IPS-18c (cell line): ENCODE measurements around the gene SH3BP4.

Experiments
- H3K4me3 ChIP-seq: 2 replicates; pipeline ENCODE4 v1.7.0; 2013; ENCODE audit warnings: low read depth, mild to moderate bottlenecking, low read length, moderate library complexity; ENCODE audit not compliant: insufficient read depth
- H3K9me3 ChIP-seq: one replicate; pipeline ENCODE4 v1.6.1; 2013; ENCODE audit warnings: mild to moderate bottlenecking, low read length, moderate library complexity; ENCODE audit not compliant: control insufficient read depth, insufficient read depth

Gene SH3BP4

GRCh38 chr2:235001237-235002133, 49.7 kb downstream of the SH3BP4 start:
- H3K4me3 ChIP-seq, result no peak overlapping the region

GRCh38 chr2:235002198-235003095, 50.6 kb downstream of the SH3BP4 start:
- Histone ChIP-seq H3K9me3 (no peaks in the 10 kb centered on the region), H3K4me3 (no peak overlapping the region)

More at GRCh38 chr2:235001237-235002133, 49.7 kb downstream of the SH3BP4 start:
- no peaks in the 10 kb centered on the region for H3K9me3 ChIP-seq

- no peaks in the 10 kb centered on the region for H3K9me3 ChIP-seq
Observed at GRCh38 chr2:235003096-235003775, 51.4 kb downstream of the SH3BP4 start.

GRCh38 chr2:235004329-235004903, 52.6 kb downstream of the SH3BP4 start:
- Histone ChIP-seq H3K4me3 (no peak overlapping the region), H3K9me3 (no peaks in the 10 kb centered on the region)

More at GRCh38 chr2:235003096-235003775, 51.4 kb downstream of the SH3BP4 start:
- no peak overlapping the region for H3K4me3 ChIP-seq

- no peak overlapping the region for H3K4me3 ChIP-seq
- H3K9me3 ChIP-seq, result no peaks in the 10 kb centered on the region
Observed at GRCh38 chr2:235005023-235005422, 53.2 kb downstream of the SH3BP4 start.

- no peak overlapping the region for H3K4me3 ChIP-seq
- no peaks in the 10 kb centered on the region for H3K9me3 ChIP-seq
Observed at GRCh38 chr2:235005603-235006259, 53.9 kb downstream of the SH3BP4 start.

- no peak overlapping the region for H3K4me3 ChIP-seq
- no peaks in the 10 kb centered on the region for H3K9me3 ChIP-seq
Observed at GRCh38 chr2:235006461-235006860, 54.6 kb downstream of the SH3BP4 start.

GRCh38 chr2:235006986-235007385, 55.2 kb downstream of the SH3BP4 start:
- no peaks in the 10 kb centered on the region for H3K9me3 ChIP-seq
- no peak overlapping the region for H3K4me3 ChIP-seq

- H3K9me3 ChIP-seq, result no peaks in the 10 kb centered on the region
- no peak overlapping the region; the same call in 1 of the 2 replicates for H3K4me3 ChIP-seq
Observed at GRCh38 chr2:235007664-235008457, 56.0 kb downstream of the SH3BP4 start.

GRCh38 chr2:235008584-235009044, 56.8 kb downstream of the SH3BP4 start:
- no peaks in the 10 kb centered on the region for H3K9me3 ChIP-seq
- H3K4me3 ChIP-seq, result no peak overlapping the region

- Histone ChIP-seq H3K9me3 (no peaks in the 10 kb centered on the region), H3K4me3 (no peak overlapping the region)
Observed at GRCh38 chr2:235009081-235009480, 57.3 kb downstream of the SH3BP4 start.

- Histone ChIP-seq H3K9me3 (no peaks in the 10 kb centered on the region), H3K4me3 (no peak overlapping the region)
Observed at GRCh38 chr2:235010117-235010714, 58.4 kb downstream of the SH3BP4 start.

- Histone ChIP-seq H3K9me3 (no peaks in the 10 kb centered on the region), H3K4me3 (no peak overlapping the region)
Observed at GRCh38 chr2:235011607-235011928, 59.8 kb downstream of the SH3BP4 start.

GRCh38 chr2:235011929-235012631, 60.3 kb downstream of the SH3BP4 start:
- no peak overlapping the region; the same call in 1 of the 2 replicates for H3K4me3 ChIP-seq
- H3K9me3 ChIP-seq, result no peaks in the 10 kb centered on the region

GRCh38 chr2:235017441-235017840, 65.6 kb downstream of the SH3BP4 start:
- no peaks in the 10 kb centered on the region for H3K9me3 ChIP-seq
- no peak overlapping the region for H3K4me3 ChIP-seq
